GM18519 (cell line): ENCODE results near the gene FCGR3B.
"Not testable (repeated sequence)": the region's sequence is repeated elsewhere in the genome, so short reads cannot be mapped to it uniquely, and the experiment has no call there.

Experiments
- ATAC-seq: cut with Tn5 transposase; IDR thresholded peaks from one replicate; pipeline ENCODE4 v1.9.1; 2021; ENCODE audit warnings: mild to moderate bottlenecking, moderate library complexity; ENCODE audit not compliant: unreplicated experiment, low FRiP score

Gene FCGR3B

GRCh38 chr1:161631076-161631475 is at the start of gene FCGR3B:
FCGR3B (minus strand) TSS chr1:161631176; CDS start chr1:161631094, 82 bp downstream.
- no peak for ATAC-seq

- no peak for ATAC-seq
Observed at GRCh38 chr1:161678500-161678899, 47.5 kb upstream of the FCGR3B start.

- no peak for ATAC-seq
Observed at GRCh38 chr1:161676958-161677689, 46.1 kb upstream of the FCGR3B start.

- no peak for ATAC-seq
Observed at GRCh38 chr1:161676441-161676840, 45.5 kb upstream of the FCGR3B start.

GRCh38 chr1:161674908-161675307 is 43.9 kb upstream of the FCGR3B start:
- not testable (repeated sequence) for ATAC-seq

- ATAC-seq = not testable (repeated sequence)
Observed at GRCh38 chr1:161674447-161674846, 43.5 kb upstream of the FCGR3B start.

GRCh38 chr1:161673437-161673836 is 42.5 kb upstream of the FCGR3B start:
- ATAC-seq = not testable (repeated sequence)

- ATAC-seq = not testable (repeated sequence)
Observed at GRCh38 chr1:161671045-161672020, 40.4 kb upstream of the FCGR3B start.

GRCh38 chr1:161664689-161665088 is 33.7 kb upstream of the FCGR3B start:
- ATAC-seq = not testable (repeated sequence)

- not testable (repeated sequence) for ATAC-seq
Observed at GRCh38 chr1:161663569-161663968, 32.6 kb upstream of the FCGR3B start.

GRCh38 chr1:161662684-161663339 is 31.8 kb upstream of the FCGR3B start, which contains the start of gene FCGR2B:
FCGR2B (plus strand) TSS chr1:161663143; CDS start chr1:161663242, 99 bp downstream.
- peak; percentile 58 for ATAC-seq

- ATAC-seq = not testable (repeated sequence)
Observed at GRCh38 chr1:161661660-161662311, 30.8 kb upstream of the FCGR3B start.

GRCh38 chr1:161658524-161658923 is 27.5 kb upstream of the FCGR3B start:
- ATAC-seq = not testable (repeated sequence)

GRCh38 chr1:161653971-161654370 is 23.0 kb upstream of the FCGR3B start:
- ATAC-seq = not testable (repeated sequence)

GRCh38 chr1:161653541-161653940 is 22.6 kb upstream of the FCGR3B start:
- not testable (repeated sequence) for ATAC-seq

GRCh38 chr1:161647507-161648360 is 16.8 kb upstream of the FCGR3B start:
- not testable (repeated sequence) for ATAC-seq

GRCh38 chr1:161644855-161645254 is 13.9 kb upstream of the FCGR3B start:
- ATAC-seq = not testable (repeated sequence)

- ATAC-seq = not testable (repeated sequence)
Observed at GRCh38 chr1:161643481-161644208, 12.7 kb upstream of the FCGR3B start.
